Uterus (tissue), 2 donors: ENCODE measurements around the gene ECHS1.

ENCODE experiments used
- POLR2A ChIP-seq, 2 donors: fragments of 450-650 bp; IDR thresholded peaks; one replicate each; pipeline ENCODE4 v1.6.1; 2016; ENCODE audit warnings: antibody characterized with exemption in 2 of 2, mild to moderate bottlenecking in 1 of 2, moderate library complexity in 1 of 2
- TF ChIP-seq, protein P1 (sequence below), 4 experiments: fragments of 200-600 bp in 2 of 4; fragments of 450-650 bp in 2 of 4; sonication (generic) in 2 of 4; IDR thresholded peaks; one replicate each; pipeline ENCODE4 v1.5.1; 2016 to 2019; ENCODE audit warnings: antibody characterized with exemption in 4 of 4, mild to moderate bottlenecking in 2 of 4, moderate library complexity in 1 of 4

DNA sequence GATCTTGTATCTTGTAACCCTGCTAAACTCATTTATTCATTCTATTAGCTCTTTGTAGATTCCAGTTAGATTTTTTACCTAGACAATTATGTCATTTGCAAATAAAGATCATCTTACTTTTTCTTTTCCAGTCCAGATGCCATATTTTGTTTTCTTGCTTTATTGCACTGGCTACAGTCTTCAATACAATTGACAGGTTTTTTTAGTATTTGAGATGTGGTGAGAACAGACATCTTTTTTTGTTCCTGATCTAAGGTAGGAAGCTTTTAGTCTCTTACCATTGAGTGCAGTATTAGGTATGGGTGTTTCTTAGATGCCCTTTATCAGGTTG, 39.2 kb upstream of the ECHS1 start:
- TF ChIP-seq, protein P1, sequence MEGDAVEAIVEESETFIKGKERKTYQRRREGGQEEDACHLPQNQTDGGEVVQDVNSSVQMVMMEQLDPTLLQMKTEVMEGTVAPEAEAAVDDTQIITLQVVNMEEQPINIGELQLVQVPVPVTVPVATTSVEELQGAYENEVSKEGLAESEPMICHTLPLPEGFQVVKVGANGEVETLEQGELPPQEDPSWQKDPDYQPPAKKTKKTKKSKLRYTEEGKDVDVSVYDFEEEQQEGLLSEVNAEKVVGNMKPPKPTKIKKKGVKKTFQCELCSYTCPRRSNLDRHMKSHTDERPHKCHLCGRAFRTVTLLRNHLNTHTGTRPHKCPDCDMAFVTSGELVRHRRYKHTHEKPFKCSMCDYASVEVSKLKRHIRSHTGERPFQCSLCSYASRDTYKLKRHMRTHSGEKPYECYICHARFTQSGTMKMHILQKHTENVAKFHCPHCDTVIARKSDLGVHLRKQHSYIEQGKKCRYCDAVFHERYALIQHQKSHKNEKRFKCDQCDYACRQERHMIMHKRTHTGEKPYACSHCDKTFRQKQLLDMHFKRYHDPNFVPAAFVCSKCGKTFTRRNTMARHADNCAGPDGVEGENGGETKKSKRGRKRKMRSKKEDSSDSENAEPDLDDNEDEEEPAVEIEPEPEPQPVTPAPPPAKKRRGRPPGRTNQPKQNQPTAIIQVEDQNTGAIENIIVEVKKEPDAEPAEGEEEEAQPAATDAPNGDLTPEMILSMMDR (IDR thresholded peaks at IDR 0.05) = no peak
- TF ChIP-seq POLR2A (IDR thresholded peaks at IDR 0.05) = no peak
